Cardiac fibroblast (primary cell): ENCODE data around the gene EPB41.

ENCODE experiments used
- DNase-seq, 2 donors: peaks; one replicate each; pipeline versions ENCODE4 v3.0.0 to v3.0.0-alpha.2; 2010; ENCODE audit warnings: low read depth in 2 of 2
- H3K4me3 ChIP-seq, 2 donors: replicated peaks in 1 of 2; 1 replicate in 1 of 2; 2 replicates in 1 of 2; pipeline ENCODE4 v1.5.1; 2011; ENCODE audit warnings: low read depth in 2 of 2, low read length in 2 of 2, mild to moderate bottlenecking in 2 of 2, moderate library complexity in 1 of 2
- CTCF ChIP-seq: IDR thresholded peaks from one replicate; pipeline ENCODE4 v1.5.1; 2011; ENCODE audit warnings: low read depth, mild to moderate bottlenecking, low read length, inconsistent platforms

The EPB41 gene

GRCh38 chr1:29164588-29164987 is 250.2 kb downstream of the EPB41 start:
- DNase-seq, result no peak
- no peak overlapping the region for H3K4me3 ChIP-seq
- no peak for TF ChIP-seq CTCF

GRCh38 chr1:29166291-29166878 is 252.0 kb downstream of the EPB41 start:
- no peak overlapping the region for H3K4me3 ChIP-seq
- DNase-seq, result no peak
- no peak for TF ChIP-seq CTCF

GRCh38 chr1:29167904-29168303 is 253.5 kb downstream of the EPB41 start:
- H3K4me3 ChIP-seq, result no peak overlapping the region
- TF ChIP-seq CTCF, result no peak
- DNase-seq, result no peak
